HPDE6-E6E7 (cell line): Measurements from ENCODE around the gene MRPS30.
A peak's percentile ranks its signal among the peaks of the same experiment; 100 is the strongest.
"Not testable (repeated sequence)": the region's sequence is repeated elsewhere in the genome, so short reads cannot be mapped to it uniquely, and the experiment has no call there.

Experiments used
- DNase-seq: peaks from one replicate; pipeline ENCODE4 v3.0.0; 2011; ENCODE audit warnings: missing footprints; ENCODE audit errors: extremely low spot score

The MRPS30 gene

GRCh38 chr5:44808435-44809214 lies at the start of gene MRPS30:
MRPS30 (plus strand) TSS chr5:44808947; CDS start chr5:44808963, 16 bp downstream.
- DNase-seq, result peak; percentile 95

- DNase-seq, result no peak
Measured at GRCh38 chr5:44769200-44769876, 39.4 kb upstream of the MRPS30 start.

GRCh38 chr5:44769877-44770209 lies 38.9 kb upstream of the MRPS30 start:
- DNase-seq, result no peak

- no peak for DNase-seq
Measured at GRCh38 chr5:44770780-44771717, 37.7 kb upstream of the MRPS30 start.

GRCh38 chr5:44772397-44772796 lies 36.4 kb upstream of the MRPS30 start:
- not testable (repeated sequence) for DNase-seq

GRCh38 chr5:44774279-44774880 lies 34.4 kb upstream of the MRPS30 start:
- DNase-seq, result peak; percentile 12

- DNase-seq, result no peak
Measured at GRCh38 chr5:44779167-44779566, 29.6 kb upstream of the MRPS30 start.

DNA sequence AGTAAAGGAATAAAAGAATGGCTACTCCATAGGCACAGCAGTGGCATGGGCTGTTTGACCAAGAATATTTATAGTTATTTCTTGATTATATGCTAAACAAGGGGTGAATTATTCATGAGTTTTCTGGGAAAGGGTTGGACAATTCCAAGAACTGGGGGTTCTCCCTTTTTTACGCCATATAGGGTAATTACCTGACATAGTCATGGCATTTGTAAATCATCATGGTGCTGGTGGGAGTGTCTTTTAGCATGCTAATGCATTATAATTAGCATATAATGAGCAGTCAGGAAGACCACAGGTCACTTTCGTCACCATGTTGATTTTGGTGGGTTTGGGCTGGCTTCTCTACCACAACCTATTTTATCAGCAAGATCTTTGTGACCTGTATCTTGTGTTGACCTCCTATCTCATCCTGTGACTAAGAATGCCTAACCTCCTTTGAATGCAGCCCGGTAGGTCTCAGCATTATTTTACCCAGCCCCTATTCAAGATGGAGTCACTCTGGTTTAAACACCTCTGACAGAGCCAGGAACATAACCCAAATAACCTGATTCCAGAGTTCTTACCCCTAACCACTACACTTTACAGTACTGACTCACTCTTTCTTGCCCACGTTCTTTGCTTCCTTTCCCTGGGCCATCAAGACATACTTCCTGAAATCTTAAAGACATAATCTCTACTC lies 25.0 kb upstream of the MRPS30 start:
- no peak for DNase-seq

GRCh38 chr5:44787731-44788130 lies 21.0 kb upstream of the MRPS30 start:
- DNase-seq, result no peak

GRCh38 chr5:44789372-44789995 lies 19.3 kb upstream of the MRPS30 start:
- DNase-seq, result not testable (repeated sequence)

DNA sequence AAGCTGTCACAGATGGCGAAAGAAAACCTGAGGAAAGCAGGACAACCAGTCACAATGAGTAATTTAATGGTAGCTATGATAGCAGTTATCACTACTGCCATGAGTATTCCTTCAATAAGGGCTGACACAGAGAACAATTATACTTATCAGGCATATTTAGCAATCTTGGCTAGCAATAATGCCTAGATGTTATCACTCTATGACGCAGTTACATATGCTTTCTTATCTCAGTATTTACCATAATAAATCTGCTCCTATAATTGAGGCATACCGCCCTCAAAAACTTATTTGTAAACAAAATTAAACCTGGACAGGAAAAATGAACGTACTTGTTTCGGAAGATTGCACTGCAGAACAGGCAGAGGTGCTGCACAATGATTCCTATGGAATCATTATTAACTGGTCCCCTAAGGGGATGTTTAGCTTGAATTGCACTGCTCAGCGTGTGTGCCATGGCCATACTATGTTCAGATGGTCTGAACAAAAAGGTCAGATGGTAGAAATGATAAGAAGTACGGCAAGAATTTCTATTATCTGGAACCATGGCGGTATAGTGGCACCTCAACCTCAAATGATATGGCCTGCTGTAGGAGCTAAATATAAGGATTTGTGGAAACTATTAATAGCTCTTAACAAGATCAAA lies 16.6 kb upstream of the MRPS30 start:
- not testable (repeated sequence) for DNase-seq

GRCh38 chr5:44794371-44794770 lies 14.4 kb upstream of the MRPS30 start:
- DNase-seq, result no peak

DNA sequence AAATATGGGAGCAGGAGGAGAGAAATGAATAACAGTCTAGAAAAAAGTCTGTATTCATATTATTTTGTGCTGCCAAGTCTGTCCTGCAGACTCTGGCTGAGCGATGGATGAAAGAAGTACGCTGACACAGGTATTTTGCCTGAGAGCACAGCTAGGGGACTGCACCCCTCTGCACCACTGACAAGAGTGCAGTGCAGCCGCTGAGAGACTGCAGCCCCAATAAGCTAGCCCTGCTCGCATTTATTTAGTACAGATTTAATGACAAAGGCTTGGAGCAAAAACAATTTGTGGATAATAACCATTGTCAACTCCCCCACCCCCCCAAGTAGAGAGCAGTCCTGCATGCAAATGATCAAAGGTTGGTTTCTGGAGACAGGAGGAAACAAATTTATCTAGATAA lies 13.3 kb upstream of the MRPS30 start:
- no peak for DNase-seq

GRCh38 chr5:44797841-44798240 lies 10.9 kb upstream of the MRPS30 start:
- DNase-seq, result no peak

GRCh38 chr5:44801992-44802391 lies 6.8 kb upstream of the MRPS30 start:
- DNase-seq, result no peak

- DNase-seq, result no peak
Measured at GRCh38 chr5:44806608-44807007, 2.1 kb upstream of the MRPS30 start.

- peak; percentile 41 for DNase-seq
Measured at GRCh38 chr5:44807269-44807668, 1.5 kb upstream of the MRPS30 start.

DNA sequence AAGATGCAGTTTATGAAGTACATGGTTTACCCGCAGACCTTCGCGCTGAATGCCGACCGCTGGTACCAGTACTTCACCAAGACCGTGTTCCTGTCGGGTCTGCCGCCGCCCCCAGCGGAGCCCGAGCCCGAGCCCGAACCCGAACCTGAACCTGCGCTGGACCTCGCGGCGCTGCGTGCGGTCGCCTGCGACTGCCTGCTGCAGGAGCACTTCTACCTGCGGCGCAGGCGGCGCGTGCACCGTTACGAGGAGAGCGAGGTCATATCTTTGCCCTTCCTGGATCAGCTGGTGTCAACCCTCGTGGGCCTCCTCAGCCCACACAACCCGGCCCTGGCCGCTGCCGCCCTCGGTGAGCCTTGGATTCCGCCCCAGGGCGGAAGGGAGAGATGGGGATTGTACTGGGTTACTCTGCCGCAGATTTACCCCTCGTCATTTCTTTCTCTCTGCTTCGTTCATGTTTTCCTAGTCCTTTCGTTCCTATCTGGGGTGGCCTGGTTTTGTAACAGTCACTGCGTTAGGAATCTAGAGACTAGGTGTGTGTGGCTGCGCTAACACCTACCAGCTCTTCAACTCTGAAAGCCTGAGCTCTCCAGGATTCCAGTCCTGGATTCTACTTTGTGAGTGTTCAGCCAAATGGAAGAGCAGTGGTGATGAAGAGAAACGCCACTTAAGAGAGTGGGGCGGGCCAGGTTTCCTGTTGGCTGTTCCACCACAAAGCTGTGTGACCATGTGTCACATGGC lies 638 bp downstream of the MRPS30 start:
- DNase-seq, result peak; percentile 23

DNA sequence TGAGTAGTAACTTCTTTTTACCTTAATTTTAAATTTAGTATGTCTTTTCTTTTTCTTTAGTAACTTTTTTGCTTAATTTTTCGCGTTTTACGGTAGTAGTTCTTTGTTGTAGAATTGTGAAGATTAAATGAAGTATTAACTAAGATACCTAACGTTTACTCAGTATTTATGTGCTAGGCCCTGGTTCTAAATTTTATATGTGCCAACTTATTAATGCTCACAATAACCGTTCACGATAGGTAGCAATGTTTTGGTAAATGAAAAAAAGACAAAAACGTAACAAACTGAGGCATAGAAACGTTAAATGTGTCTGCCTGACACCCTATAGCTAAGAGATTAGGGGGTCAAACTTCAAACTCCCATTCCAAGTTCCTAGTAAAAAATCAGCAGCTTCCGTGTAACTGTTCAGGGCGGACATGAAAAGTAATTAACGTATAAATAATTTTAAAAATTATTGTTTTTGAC lies 1.2 kb downstream of the MRPS30 start:
- no peak for DNase-seq
